Measurements from ENCODE around the gene POTEC.
"Not testable (repeated sequence)": the region's sequence is repeated elsewhere in the genome, so short reads cannot be mapped to it uniquely, and the experiment has no call there.

POTEC gene

GRCh38 chr18:14479076-14479475, 64.3 kb downstream of the POTEC start:
- not testable (repeated sequence) for H3K27me3 ChIP-seq (ENCODE audit: control insufficient read depth, insufficient read depth, low read length, poor library complexity, severe bottlenecking); H3K9me3 ChIP-seq (ENCODE audit: control insufficient read depth, low read length); H3K36me3 ChIP-seq (ENCODE audit: control insufficient read depth, insufficient read depth, low read length); H3K4me1 ChIP-seq (ENCODE audit: control insufficient read depth, insufficient read depth, low read length); H3K4me3 ChIP-seq (ENCODE audit: insufficient read depth, low read depth, low read length); H3K27ac ChIP-seq (ENCODE audit: insufficient read depth, low read depth, low read length, poor library complexity, severe bottlenecking)
- 91 to 92% methylated on average over 14 of the region's 18 CpGs for WGBS, 2 experiments

- not testable (repeated sequence) for H3K9me3 ChIP-seq (ENCODE audit: control insufficient read depth, low read length); H3K27ac ChIP-seq (ENCODE audit: insufficient read depth, low read depth, low read length, poor library complexity, severe bottlenecking)
- WGBS, 2 experiments = 94% methylated on average over 15 of the region's 15 CpGs
Measured at GRCh38 chr18:14475520-14475919, 67.9 kb downstream of the POTEC start.

GRCh38 chr18:14474752-14475151, 68.6 kb downstream of the POTEC start:
- WGBS, 2 experiments = 93 to 97% methylated on average over 17 to 21 of the region's 22 CpGs
- not testable (repeated sequence) for H3K9me3 ChIP-seq (ENCODE audit: control insufficient read depth, low read length); H3K27me3 ChIP-seq (ENCODE audit: control insufficient read depth, insufficient read depth, low read length, poor library complexity, severe bottlenecking); H3K36me3 ChIP-seq (ENCODE audit: control insufficient read depth, insufficient read depth, low read length); H3K4me1 ChIP-seq (ENCODE audit: control insufficient read depth, insufficient read depth, low read length); H3K4me3 ChIP-seq (ENCODE audit: insufficient read depth, low read depth, low read length); H3K27ac ChIP-seq (ENCODE audit: insufficient read depth, low read depth, low read length, poor library complexity, severe bottlenecking)

More at GRCh38 chr18:14475520-14475919, 67.9 kb downstream of the POTEC start:
- H3K4me1 ChIP-seq (ENCODE audit: control insufficient read depth, insufficient read depth, low read length); H3K4me3 ChIP-seq (ENCODE audit: insufficient read depth, low read depth, low read length); H3K27me3 ChIP-seq (ENCODE audit: control insufficient read depth, insufficient read depth, low read length, poor library complexity, severe bottlenecking); H3K36me3 ChIP-seq (ENCODE audit: control insufficient read depth, insufficient read depth, low read length): not testable (repeated sequence)

- WGBS, 2 experiments = 84 to 85% methylated on average over 20 to 29 of the region's 38 CpGs
- not testable (repeated sequence) for H3K36me3 ChIP-seq (ENCODE audit: control insufficient read depth, insufficient read depth, low read length); H3K27ac ChIP-seq (ENCODE audit: insufficient read depth, low read depth, low read length, poor library complexity, severe bottlenecking)
Measured at GRCh38 chr18:14474007-14474720, 69.2 kb downstream of the POTEC start.

GRCh38 chr18:14473250-14474006, 70.0 kb downstream of the POTEC start:
- H3K4me3 ChIP-seq (ENCODE audit: insufficient read depth, low read depth, low read length); H3K36me3 ChIP-seq (ENCODE audit: control insufficient read depth, insufficient read depth, low read length); H3K4me1 ChIP-seq (ENCODE audit: control insufficient read depth, insufficient read depth, low read length); H3K9me3 ChIP-seq (ENCODE audit: control insufficient read depth, low read length); H3K27me3 ChIP-seq (ENCODE audit: control insufficient read depth, insufficient read depth, low read length, poor library complexity, severe bottlenecking); H3K27ac ChIP-seq (ENCODE audit: insufficient read depth, low read depth, low read length, poor library complexity, severe bottlenecking): not testable (repeated sequence)
- 89 to 91% methylated on average over 22 to 23 of the region's 23 CpGs for WGBS, 2 experiments

More at GRCh38 chr18:14474007-14474720, 69.2 kb downstream of the POTEC start:
- H3K9me3 ChIP-seq (ENCODE audit: control insufficient read depth, low read length); H3K4me3 ChIP-seq (ENCODE audit: insufficient read depth, low read depth, low read length); H3K27me3 ChIP-seq (ENCODE audit: control insufficient read depth, insufficient read depth, low read length, poor library complexity, severe bottlenecking); H3K4me1 ChIP-seq (ENCODE audit: control insufficient read depth, insufficient read depth, low read length): not testable (repeated sequence)

- H3K9me3 ChIP-seq (ENCODE audit: control insufficient read depth, low read length); H3K4me3 ChIP-seq (ENCODE audit: insufficient read depth, low read depth, low read length); H3K4me1 ChIP-seq (ENCODE audit: control insufficient read depth, insufficient read depth, low read length); H3K27ac ChIP-seq (ENCODE audit: insufficient read depth, low read depth, low read length, poor library complexity, severe bottlenecking); H3K36me3 ChIP-seq (ENCODE audit: control insufficient read depth, insufficient read depth, low read length); H3K27me3 ChIP-seq (ENCODE audit: control insufficient read depth, insufficient read depth, low read length, poor library complexity, severe bottlenecking): not testable (repeated sequence)
- 83 to 87% methylated on average over 3 of the region's 3 CpGs for WGBS, 2 experiments
Measured at GRCh38 chr18:14471286-14471685, 72.1 kb downstream of the POTEC start.

- H3K36me3 ChIP-seq (ENCODE audit: control insufficient read depth, insufficient read depth, low read length); H3K4me3 ChIP-seq (ENCODE audit: insufficient read depth, low read depth, low read length); H3K9me3 ChIP-seq (ENCODE audit: control insufficient read depth, low read length); H3K4me1 ChIP-seq (ENCODE audit: control insufficient read depth, insufficient read depth, low read length); H3K27me3 ChIP-seq (ENCODE audit: control insufficient read depth, insufficient read depth, low read length, poor library complexity, severe bottlenecking); H3K27ac ChIP-seq (ENCODE audit: insufficient read depth, low read depth, low read length, poor library complexity, severe bottlenecking): not testable (repeated sequence)
- WGBS, 2 experiments = 43 to 56% methylated on average over 3 of the region's 3 CpGs
Measured at GRCh38 chr18:14470446-14470845, 73.0 kb downstream of the POTEC start.

- not testable (repeated sequence) for H3K36me3 ChIP-seq (ENCODE audit: control insufficient read depth, insufficient read depth, low read length); H3K27me3 ChIP-seq (ENCODE audit: control insufficient read depth, insufficient read depth, low read length, poor library complexity, severe bottlenecking); H3K9me3 ChIP-seq (ENCODE audit: control insufficient read depth, low read length); H3K27ac ChIP-seq (ENCODE audit: insufficient read depth, low read depth, low read length, poor library complexity, severe bottlenecking); H3K4me3 ChIP-seq (ENCODE audit: insufficient read depth, low read depth, low read length); H3K4me1 ChIP-seq (ENCODE audit: control insufficient read depth, insufficient read depth, low read length)
Measured at GRCh38 chr18:14470046-14470445, 73.4 kb downstream of the POTEC start.

GRCh38 chr18:14465989-14466388, 77.4 kb downstream of the POTEC start:
- H3K4me1 ChIP-seq (ENCODE audit: control insufficient read depth, insufficient read depth, low read length); H3K27me3 ChIP-seq (ENCODE audit: control insufficient read depth, insufficient read depth, low read length, poor library complexity, severe bottlenecking); H3K27ac ChIP-seq (ENCODE audit: insufficient read depth, low read depth, low read length, poor library complexity, severe bottlenecking); H3K9me3 ChIP-seq (ENCODE audit: control insufficient read depth, low read length); H3K36me3 ChIP-seq (ENCODE audit: control insufficient read depth, insufficient read depth, low read length); H3K4me3 ChIP-seq (ENCODE audit: insufficient read depth, low read depth, low read length): not testable (repeated sequence)
- WGBS, 2 experiments = 43 to 72% methylated on average over 1 of the region's 1 CpG
